ENCODE data around the gene COL26A1. TPM values are rescaled to one million over a fixed set of nuclear protein-coding genes. Genes with fewer than 3 reads are reported as not detected.
A peak's percentile ranks its signal among the peaks of the same experiment; 100 is the strongest.

COL26A1 gene
- total RNA-seq, 4 donors from 2014 or later: 0.20 to 0.30 (median 0.21) TPM; not detected in 1

DNA sequence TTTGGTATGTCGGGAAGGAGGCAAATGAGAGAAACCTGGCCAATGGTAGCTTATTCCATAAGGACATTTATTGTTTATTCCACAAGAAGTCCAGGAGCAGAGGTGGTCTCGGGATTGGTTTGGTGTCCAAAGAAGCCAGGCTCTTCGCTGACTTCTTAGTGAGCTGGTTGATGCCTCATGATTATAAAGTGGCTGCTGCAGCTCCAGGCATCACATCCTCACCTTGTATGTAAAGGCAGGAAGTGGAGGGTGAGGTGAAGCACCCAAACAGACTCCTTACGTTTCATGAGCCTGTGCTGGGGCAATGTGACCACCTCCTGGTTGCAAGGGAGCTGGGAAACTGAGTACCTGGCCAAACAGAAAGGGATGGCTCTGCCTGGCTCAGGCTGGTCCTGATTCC lies 174.0 kb downstream of the COL26A1 start:
- Histone ChIP-seq H3K9me3 (no peaks in the 10 kb centered on the region), H3K27ac (no peak overlapping the region), H3K4me1 (peaks cover 0 to 37% (median 4%) of the 10 kb centered on the region in 4 donors), H3K27me3 (no peaks in the 10 kb centered on the region), H3K4me3 (no peak overlapping the region), H3K36me3 (no peaks in the 10 kb centered on the region)
- no peak for DNase-seq (ENCODE audit: low spot score in 2 of 2)
- TF ChIP-seq EP300 (IDR thresholded peaks at IDR 0.05): no peak
- TF ChIP-seq, protein P1, sequence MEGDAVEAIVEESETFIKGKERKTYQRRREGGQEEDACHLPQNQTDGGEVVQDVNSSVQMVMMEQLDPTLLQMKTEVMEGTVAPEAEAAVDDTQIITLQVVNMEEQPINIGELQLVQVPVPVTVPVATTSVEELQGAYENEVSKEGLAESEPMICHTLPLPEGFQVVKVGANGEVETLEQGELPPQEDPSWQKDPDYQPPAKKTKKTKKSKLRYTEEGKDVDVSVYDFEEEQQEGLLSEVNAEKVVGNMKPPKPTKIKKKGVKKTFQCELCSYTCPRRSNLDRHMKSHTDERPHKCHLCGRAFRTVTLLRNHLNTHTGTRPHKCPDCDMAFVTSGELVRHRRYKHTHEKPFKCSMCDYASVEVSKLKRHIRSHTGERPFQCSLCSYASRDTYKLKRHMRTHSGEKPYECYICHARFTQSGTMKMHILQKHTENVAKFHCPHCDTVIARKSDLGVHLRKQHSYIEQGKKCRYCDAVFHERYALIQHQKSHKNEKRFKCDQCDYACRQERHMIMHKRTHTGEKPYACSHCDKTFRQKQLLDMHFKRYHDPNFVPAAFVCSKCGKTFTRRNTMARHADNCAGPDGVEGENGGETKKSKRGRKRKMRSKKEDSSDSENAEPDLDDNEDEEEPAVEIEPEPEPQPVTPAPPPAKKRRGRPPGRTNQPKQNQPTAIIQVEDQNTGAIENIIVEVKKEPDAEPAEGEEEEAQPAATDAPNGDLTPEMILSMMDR (IDR thresholded peaks at IDR 0.05): no peak
- TF ChIP-seq POLR2A (IDR thresholded peaks at IDR 0.05): no peak
- WGBS, 2 donors: 92 to 93% methylated on average over 4 of the region's 4 CpGs

DNA sequence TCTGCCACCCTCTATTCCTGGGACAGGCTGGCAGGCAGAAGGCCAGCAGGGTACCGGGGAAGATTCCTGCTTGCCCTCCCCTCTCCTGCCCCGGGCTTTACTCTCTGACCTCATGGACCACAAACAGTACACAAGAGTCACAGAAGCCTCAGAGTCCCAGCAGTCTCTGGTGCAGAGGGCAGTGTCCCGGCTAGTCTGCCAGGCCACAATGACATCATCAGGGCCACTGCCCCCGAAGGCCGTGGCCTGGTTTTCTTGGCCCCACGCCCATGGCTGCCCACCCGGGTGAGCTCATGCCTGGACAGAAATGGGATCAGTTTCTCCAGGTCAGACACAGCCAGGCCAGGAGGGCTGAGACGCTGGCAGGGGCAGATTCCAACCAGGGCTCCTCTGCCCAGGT lies 174.5 kb downstream of the COL26A1 start:
- Histone ChIP-seq H3K36me3 (no peaks in the 10 kb centered on the region), H3K4me1 (peaks cover 0 to 37% (median 4%) of the 10 kb centered on the region in 4 donors), H3K4me3 (no peak overlapping the region), H3K27me3 (no peaks in the 10 kb centered on the region), H3K27ac (peak overlapping the region in 1 of 4 donors; percentile 6), H3K9me3 (no peaks in the 10 kb centered on the region)
- DNase-seq (ENCODE audit: low spot score in 2 of 2): no peak
- TF ChIP-seq EP300 (IDR thresholded peaks at IDR 0.05): peak in 1 of 2 donors; percentile 43
- TF ChIP-seq POLR2A (IDR thresholded peaks at IDR 0.05): no peak
- 43 to 63% methylated on average over 1 to 3 of the region's 8 CpGs for WGBS, 2 donors

DNA sequence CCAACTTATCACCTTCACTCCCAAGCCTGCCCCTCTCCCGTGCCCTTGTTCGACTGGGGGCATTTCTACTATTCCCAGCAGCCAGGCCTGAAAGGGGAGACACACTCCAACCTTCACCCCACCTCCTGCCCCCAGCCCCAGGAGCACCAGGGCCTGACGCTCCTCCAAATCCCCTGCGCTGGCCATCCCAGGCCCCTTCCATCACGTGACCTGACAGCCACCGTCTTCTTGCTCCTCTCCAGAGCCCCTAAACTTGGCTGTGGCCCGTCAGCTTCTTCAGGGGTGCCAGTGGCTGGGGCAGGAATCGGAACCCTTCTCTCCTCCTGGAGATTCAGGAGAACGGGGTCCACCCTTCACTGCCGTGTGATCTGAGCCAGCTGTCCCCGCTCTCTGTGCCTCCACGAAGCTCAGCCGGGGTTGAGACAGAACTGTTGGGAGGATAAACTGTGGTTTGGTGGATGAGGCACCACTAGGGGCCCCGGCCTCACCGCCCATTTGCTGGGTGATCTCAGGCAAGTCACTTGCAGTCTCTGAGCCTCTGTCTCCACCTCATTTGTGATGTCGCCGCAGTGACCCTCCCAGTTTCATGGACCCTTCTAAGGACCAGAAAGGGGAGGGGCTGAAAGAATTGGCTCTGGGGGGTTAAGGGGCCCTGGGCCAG lies 175.4 kb downstream of the COL26A1 start:
- DNase-seq (ENCODE audit: low spot score in 2 of 2): no peak
- H3K9me3 ChIP-seq: no peaks in the 10 kb centered on the region
- TF ChIP-seq POLR2A (IDR thresholded peaks at IDR 0.05) (no peak), EP300 (IDR thresholded peaks at IDR 0.05) (no peak)
- TF ChIP-seq, protein P1 (IDR thresholded peaks at IDR 0.05): no peak
- H3K27ac ChIP-seq: no peak overlapping the region
- WGBS, 2 donors: 80 to 83% methylated on average over 17 of the region's 17 CpGs
- no peaks in the 10 kb centered on the region for H3K36me3 ChIP-seq
- H3K27me3 ChIP-seq: no peaks in the 10 kb centered on the region
- H3K4me3 ChIP-seq: no peak overlapping the region
- peaks cover 0 to 37% (median 4%) of the 10 kb centered on the region in 4 donors for H3K4me1 ChIP-seq

DNA sequence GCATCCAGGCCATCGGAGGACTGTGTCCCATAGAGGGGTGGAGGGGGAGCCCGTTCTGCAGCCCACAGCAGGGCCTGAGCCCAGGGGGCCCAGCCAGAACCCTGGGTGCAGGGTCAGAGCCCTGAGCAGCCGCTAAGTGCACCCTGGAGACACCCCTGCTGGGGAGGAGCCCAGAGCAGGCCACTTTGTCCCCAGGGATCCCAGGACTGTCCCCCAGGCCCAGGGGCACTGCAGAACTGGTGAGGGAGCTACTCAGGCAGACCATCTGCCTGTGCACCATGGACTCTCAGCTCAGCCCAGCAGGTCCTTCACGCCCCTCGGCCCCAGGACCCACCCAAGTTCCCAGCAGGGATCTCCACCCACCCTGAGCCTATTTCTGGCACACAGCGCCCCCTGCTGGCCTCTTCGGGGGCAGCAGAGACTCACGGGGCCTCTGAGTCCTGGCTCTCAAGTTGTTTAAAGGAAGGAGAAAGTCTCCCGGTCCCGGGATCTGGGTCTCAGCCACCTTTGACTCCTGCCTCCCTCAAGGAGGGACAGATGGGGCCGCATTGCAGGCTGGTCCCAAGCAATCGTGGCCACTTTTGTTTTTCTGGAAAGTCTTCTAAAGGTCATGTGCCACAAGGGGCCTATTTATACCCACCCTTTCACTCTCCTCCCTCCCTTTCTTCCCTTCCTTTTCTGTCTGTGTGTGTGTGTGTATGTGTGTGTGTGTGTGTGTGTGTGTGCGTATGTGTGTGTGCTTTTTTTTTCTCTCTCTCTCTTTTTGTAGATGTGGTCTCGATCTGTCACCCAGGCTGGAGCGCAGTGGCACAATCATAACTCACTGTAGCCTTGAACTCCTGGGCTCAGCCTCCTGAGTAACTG lies 176.2 kb downstream of the COL26A1 start:
- Histone ChIP-seq H3K27ac (no peak overlapping the region), H3K27me3 (no peaks in the 10 kb centered on the region), H3K4me3 (no peak overlapping the region), H3K9me3 (no peaks in the 10 kb centered on the region), H3K4me1 (peaks cover 0 to 37% (median 4%) of the 10 kb centered on the region in 4 donors), H3K36me3 (no peaks in the 10 kb centered on the region)
- peak; percentile 35 to 51 for DNase-seq (ENCODE audit: low spot score in 2 of 2)
- 16% methylated on average over 10 to 15 of the region's 15 CpGs for WGBS, 2 donors
- no peak for TF ChIP-seq POLR2A (IDR thresholded peaks at IDR 0.05)
- TF ChIP-seq, protein P1 (IDR thresholded peaks at IDR 0.05): peak; percentile 70 to 81 (median 71)

DNA sequence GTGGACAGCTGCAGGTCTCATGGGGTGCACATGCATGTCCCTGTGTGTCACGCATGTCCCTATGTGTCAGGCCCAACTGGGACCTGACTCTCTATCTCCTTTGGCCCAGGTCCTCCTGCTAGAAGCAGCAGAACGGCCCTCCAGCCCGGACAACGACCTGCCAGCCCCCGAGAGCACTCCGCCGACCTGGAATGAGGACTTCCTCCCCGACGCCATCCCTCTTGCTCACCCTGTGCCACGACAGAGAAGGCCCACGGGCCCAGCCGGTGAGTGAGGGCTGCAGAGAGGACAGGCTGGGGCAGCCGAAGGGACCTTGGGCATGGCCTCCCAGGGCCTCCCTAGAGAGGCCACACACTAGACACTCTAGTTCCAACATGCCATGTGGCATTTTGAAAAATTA lies 177.1 kb downstream of the COL26A1 start:
- no peaks in the 10 kb centered on the region for H3K9me3 ChIP-seq
- TF ChIP-seq POLR2A (IDR thresholded peaks at IDR 0.05) (no peak), EP300 (IDR thresholded peaks at IDR 0.05) (no peak)
- TF ChIP-seq, protein P1 (IDR thresholded peaks at IDR 0.05): no peak
- no peaks in the 10 kb centered on the region for H3K36me3 ChIP-seq
- WGBS, 2 donors: 67 to 76% methylated on average over 12 to 13 of the region's 13 CpGs
- no peak for DNase-seq (ENCODE audit: low spot score in 2 of 2)
- no peaks in the 10 kb centered on the region for H3K27me3 ChIP-seq
- no peak overlapping the region for H3K27ac ChIP-seq
- no peak overlapping the region for H3K4me3 ChIP-seq
- H3K4me1 ChIP-seq: peaks cover 0 to 36% (median 4%) of the 10 kb centered on the region in 4 donors
